Activated CD8-positive, alpha-beta memory T cell treated with anti-CD3 and anti-CD28 coated beads for 1 hour (primary cell): ENCODE data around the gene POLR3E.
A peak's percentile ranks its signal among the peaks of the same experiment; 100 is the strongest.
"Not testable (repeated sequence)": the region's sequence is repeated elsewhere in the genome, so short reads cannot be mapped to it uniquely, and the experiment has no call there.

Source experiments
- DNase-seq, 2 donors: peaks; one replicate each; pipeline ENCODE4 v3.0.0-alpha.2; 2020; ENCODE audit warnings: low read depth in 1 of 2; ENCODE audit errors: extremely low read depth in 1 of 2

The POLR3E gene

GRCh38 chr16:22359679-22360078, 62.5 kb downstream of the POLR3E start:
- DNase-seq = no peak

- DNase-seq = no peak
Measured at GRCh38 chr16:22360963-22361659, 63.9 kb downstream of the POLR3E start.

DNA sequence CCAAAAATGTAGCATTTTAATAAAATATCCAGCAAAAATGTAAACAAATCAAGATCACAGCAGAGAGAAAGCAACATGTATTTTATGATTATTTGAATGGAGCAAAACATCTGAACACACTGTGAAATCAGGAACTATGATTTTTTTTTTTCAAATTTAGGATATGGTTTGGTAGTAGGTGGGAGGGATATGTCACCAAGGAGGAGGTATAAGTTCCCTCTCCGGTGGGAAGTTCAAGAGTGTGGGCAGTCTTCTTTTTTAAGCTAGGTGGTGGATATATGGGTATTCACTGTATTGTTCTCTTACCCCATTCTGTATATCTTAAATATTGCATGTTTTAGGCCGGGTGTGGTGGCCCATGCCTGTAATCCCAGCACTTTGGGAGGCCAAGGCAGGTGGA, 67.0 kb downstream of the POLR3E start:
- no peak for DNase-seq

DNA sequence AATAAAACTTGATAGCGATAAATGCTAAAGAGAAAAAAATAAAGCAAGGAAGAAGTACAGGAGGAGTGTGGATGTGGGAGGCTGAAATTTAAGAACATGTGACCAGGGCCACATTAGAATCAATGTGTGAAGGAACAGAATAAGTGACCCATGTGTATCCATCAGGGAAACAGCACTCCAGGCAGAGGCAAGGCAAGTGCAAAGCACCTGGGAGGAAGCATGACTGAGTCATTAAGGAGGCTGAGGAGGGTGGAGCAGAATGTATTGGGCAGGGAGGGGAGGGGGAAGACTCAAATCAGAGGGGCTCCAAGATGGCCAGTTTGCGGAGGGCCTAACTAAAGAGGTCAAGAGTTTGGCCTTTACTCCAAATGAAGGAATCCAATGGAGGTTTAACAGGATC, 69.2 kb downstream of the POLR3E start:
- DNase-seq = no peak

DNA sequence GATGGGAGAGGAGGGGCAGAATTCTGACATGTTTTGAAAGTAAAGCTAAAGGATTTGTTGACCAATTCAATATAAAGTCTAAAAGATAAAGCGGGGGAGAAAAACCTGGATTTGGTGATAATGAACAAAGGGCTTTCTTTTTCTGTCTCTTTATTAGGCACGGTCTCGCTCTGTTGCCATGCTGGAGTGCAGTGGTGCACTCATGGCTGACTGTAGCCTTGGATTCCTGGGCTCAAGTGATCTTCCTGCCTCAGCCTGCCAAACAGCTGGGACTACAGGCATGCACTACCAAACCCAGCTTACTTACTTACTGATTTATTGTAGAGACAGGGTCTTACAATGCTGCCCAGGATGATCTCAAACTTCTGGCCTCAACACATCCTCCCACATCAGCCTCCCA, 69.7 kb downstream of the POLR3E start:
- no peak for DNase-seq

- DNase-seq = not testable (repeated sequence)
Measured at GRCh38 chr16:22368200-22368826, 71.1 kb downstream of the POLR3E start.

DNA sequence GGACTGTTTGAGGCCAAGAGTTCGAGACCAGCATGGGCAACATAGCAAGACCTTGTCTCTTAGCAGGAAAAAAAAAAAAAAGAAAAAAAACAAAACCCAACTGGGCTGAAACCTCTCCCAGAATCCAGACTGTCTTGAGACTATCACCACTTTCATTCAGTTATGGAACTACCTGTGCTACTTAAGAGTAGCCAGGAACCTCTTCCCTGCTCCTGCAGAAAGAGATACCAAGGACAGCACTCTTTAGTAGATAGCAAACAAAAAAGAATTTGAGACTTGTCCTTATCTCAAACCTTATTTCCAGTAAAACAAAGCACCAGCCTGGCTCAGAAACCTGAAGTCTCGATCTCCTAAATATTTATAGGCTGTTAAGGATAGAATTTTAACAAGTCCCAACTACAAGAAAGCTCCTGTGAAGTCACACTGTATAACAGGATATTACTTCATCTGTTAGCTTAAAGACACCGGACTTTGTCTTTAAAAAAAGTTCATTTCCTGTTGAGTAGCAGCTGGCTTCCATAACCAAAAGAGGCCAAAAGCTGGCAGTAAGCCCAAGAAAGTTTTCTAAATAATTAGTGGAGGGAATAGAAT, 72.1 kb downstream of the POLR3E start:
- no peak for DNase-seq

GRCh38 chr16:22370038-22370820, 73.0 kb downstream of the POLR3E start:
- DNase-seq = no peak

DNA sequence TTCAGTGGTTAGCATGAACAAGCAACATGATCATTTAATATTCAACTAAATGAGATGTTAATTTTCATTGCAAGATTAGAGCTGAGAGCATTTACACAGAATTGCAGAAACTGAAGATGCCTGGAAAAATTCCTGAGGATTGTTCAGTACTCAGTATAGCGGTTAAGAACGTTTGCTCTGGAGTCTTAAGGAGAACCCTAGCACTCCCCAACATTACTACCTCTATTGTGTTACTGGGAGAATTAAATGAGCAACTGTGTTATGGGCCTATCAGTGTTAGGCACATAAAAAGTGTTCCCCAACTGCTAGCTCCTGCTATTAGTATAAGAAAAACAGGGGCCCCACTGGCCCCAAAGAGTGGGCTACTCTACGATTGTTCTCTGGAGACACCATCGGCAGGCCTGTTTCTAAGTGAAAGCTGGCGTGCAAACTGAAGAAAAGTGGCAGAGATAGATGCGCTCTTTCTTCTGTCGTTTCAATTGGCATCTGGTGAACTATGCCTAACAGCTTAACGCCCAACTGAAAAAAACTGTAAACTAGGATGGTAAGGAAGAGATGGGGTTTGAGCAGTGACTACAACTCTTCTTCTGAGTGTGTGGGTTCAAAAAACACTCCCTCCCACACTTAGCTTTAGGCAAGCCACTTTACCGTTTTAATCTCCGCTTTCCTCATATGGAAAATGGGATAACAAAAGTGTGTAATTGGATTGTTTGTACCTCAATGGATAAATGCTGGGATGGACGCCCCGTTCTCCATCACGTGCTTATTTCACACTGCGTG, 75.9 kb downstream of the POLR3E start:
- no peak for DNase-seq

DNA sequence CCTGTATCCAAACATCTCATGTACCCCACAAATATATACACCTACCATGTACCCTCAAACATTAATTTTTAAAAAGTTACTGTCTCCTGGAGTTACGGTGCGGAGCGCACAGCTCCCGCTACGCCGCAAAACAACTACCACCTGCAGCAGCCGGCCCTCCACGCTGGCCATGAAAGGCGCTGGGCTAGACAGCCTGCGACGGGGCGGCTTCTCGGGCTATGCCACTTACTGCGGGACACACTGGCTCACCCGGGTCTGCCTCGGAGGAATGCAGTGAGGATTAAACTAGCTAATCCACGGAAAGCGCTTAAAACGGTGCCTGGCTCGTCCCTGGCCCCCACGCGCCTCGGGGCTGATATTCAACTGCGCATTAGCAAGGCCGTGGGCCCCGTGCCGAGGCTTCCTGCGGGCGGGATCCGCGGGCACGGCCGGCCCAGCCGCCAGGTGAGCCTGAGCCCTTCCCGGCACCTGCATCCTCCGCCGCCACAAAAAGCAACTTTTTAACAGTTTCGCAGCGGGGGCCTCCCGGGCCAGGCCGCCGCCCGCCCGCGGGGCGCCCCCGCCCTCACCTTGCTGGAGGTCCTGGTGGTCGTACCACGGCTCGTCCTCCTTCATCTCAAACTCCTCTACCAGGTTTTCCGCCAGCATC, 76.6 kb downstream of the POLR3E start:
- peak in 1 of 2 donors; percentile 22 for DNase-seq

GRCh38 chr16:22374311-22375116, 77.3 kb downstream of the POLR3E start, which contains the start of gene CDR2:
CDR2 (minus strand) TSS chr16:22374619; CDS start chr16:22374309, 310 bp downstream.
- DNase-seq = peak; percentile 96

- no peak for DNase-seq
Measured at GRCh38 chr16:22375117-22375962, 78.1 kb downstream of the POLR3E start.

- no peak for DNase-seq
Measured at GRCh38 chr16:22375963-22376640, 78.9 kb downstream of the POLR3E start.

DNA sequence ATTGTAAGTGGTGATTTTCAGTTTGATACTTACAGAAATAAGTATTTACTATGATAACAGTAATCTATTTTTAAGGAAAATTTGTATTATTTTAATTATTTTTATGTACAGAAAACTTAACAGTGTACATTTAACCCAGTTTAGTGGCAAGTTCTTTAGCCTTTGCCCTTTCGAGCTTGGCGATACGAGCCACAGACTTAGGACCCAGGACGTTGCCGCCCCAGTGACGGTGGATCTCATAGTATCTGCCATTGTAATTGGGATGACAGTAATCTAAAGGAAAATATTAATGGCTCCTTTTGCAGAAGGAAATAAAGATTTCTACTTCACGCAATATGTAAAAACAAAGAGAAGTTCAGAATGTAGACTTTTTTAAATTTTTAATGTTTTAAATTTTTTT, 82.4 kb downstream of the POLR3E start:
- DNase-seq = no peak

DNA sequence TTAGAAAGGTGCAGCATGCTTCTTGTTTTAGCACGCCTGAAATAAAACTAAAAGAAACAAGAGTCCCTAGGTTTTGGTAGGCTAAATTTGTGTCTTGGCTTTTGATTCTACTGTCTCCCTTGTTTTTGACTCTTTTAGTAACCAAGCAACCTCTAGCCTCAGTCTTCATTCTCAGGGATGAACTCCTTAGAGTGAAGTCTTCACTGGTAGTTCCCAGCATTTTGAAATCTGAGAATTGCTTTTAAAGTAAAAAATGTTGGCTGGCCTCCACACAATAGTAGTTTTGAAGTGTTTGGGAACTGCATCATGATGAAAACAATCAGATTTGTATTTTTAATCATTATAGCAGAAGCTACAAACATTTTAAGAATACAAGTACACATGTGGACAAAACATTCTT, 83.3 kb downstream of the POLR3E start:
- no peak for DNase-seq

DNA sequence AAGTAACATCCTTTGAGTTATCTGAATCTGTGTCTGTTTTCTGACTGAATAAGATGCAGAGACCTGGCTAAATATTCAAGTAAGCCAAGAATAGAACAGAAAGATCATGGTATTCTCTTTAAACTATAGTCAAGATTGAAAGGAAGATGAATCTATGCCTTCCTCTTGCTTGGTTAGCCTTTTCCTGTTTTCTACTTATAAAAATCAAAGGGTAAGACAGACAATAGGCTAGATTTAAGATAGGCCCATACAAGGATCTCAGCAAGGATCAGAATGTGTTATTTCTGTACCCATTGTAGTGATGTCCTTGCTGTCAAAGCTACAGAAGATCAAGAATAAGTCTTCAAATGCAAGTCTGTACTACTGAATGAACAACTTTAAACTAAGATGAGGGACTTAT, 84.2 kb downstream of the POLR3E start:
- no peak for DNase-seq

- DNase-seq = no peak
Measured at GRCh38 chr16:22383827-22384226, 86.6 kb downstream of the POLR3E start.
